Measurements from ENCODE around the gene SEMA3E. TPM values are rescaled to one million over a fixed set of nuclear protein-coding genes. Genes with fewer than 3 reads are reported as not detected.

The SEMA3E gene
- total RNA-seq, 1 experiment from 2014 or later = 2.5 TPM

- no peak for TF ChIP-seq ATF6 (CRISPR knock-in tag; IDR thresholded peaks at IDR 0.05)
- TF ChIP-seq MAX (CRISPR knock-in tag; IDR thresholded peaks at IDR 0.05) = no peak
- no peak for TF ChIP-seq FOXP4 (CRISPR knock-in tag; IDR thresholded peaks at IDR 0.05)
Observed at GRCh38 chr7:83321011-83321410, 327.9 kb downstream of the SEMA3E start (continued).

GRCh38 chr7:83313931-83314330 is 335.0 kb downstream of the SEMA3E start:
- ChIA-PET CTCF (no interaction called here), POLR2A (no interaction called here)
- TF ChIP-seq EMX1 (CRISPR knock-in tag; IDR thresholded peaks at IDR 0.05) (no peak), FOXJ3 (CRISPR knock-in tag; IDR thresholded peaks at IDR 0.05; ENCODE audit: borderline replicate concordance) (no peak), ESRRA (CRISPR knock-in tag; IDR thresholded peaks at IDR 0.05; ENCODE audit: borderline replicate concordance) (no peak)
- H3K36me3 Mint-ChIP-seq = no peaks in the 10 kb centered on the region
- H3K27me3 Mint-ChIP-seq (ENCODE audit: low read depth) = no peaks in the 10 kb centered on the region
- no peaks in the 10 kb centered on the region; the same call in 1 of the 2 replicates for H3K4me1 Mint-ChIP-seq
- DNase-seq (ENCODE audit: low spot score) = no peak
- H3K9me3 Mint-ChIP-seq = no peaks in the 10 kb centered on the region
- no peak overlapping the region for H3K27ac Mint-ChIP-seq
- no peak overlapping the region for H3K4me3 Mint-ChIP-seq
- ATAC-seq = no peak
